A673 (cell line): ENCODE results near the gene FOXN3. TPM values are rescaled to one million over a fixed set of nuclear protein-coding genes. Genes with fewer than 3 reads are reported as not detected.

ENCODE experiments used
- BruUV-seq: library from RNA; stranded (reverse); fragments of 400-500 nt; replicated peaks from 2 replicates; lab custom pipeline; 2021; lab: Mats Ljungman, UMichigan
- CTCF ChIA-PET: fragments of 300-600 bp; sonication (Branson Sonifier 250); formaldehyde crosslinking; loops from one replicate; lab custom pipeline; 2022; ENCODE audit warnings: antibody characterized with exemption; lab: Charles Lee
- POLR2A ChIA-PET: fragments of 300-600 bp; sonication (Branson Sonifier 250); formaldehyde crosslinking; loops from one replicate; lab custom pipeline; 2022; ENCODE audit warnings: antibody characterized with exemption; ENCODE audit not compliant: low non-redundant PET; lab: Charles Lee
- DNase-seq: peaks from one replicate; pipeline ENCODE4 v3.0.0-alpha.2; 2015; ENCODE audit warnings: low spot score
- H3K27ac ChIP-seq: fragments of 200-600 bp; sonication (generic); 2 replicates; pipeline ENCODE4 v1.5.1; 2016; ENCODE audit warnings: mixed run types, low read depth, mild to moderate bottlenecking, mixed read lengths, antibody characterized with exemption, low read length; ENCODE audit not compliant: poor library complexity, severe bottlenecking
- H3K27me3 ChIP-seq: fragments of 200-600 bp; sonication (generic); replicated peaks from 2 replicates; pipeline ENCODE4 v1.6.1; 2017; ENCODE audit warnings: mixed run types, low read depth, mild to moderate bottlenecking, mixed read lengths, antibody characterized with exemption, low read length; ENCODE audit not compliant: insufficient read depth, poor library complexity
- H3K36me3 ChIP-seq: fragments of 200-600 bp; sonication (generic); 2 replicates; pipeline ENCODE4 v1.6.1; 2016; ENCODE audit warnings: mixed run types, mild to moderate bottlenecking, mixed read lengths, antibody characterized with exemption, low read length; ENCODE audit not compliant: insufficient read depth, poor library complexity, severe bottlenecking
- H3K4me1 ChIP-seq: fragments of 200-600 bp; sonication (generic); 2 replicates; pipeline ENCODE4 v1.6.1; 2017; ENCODE audit warnings: mixed run types, mild to moderate bottlenecking, mixed read lengths, antibody characterized with exemption, low read length; ENCODE audit not compliant: insufficient read depth, poor library complexity, severe bottlenecking
- H3K4me3 ChIP-seq: fragments of 200-600 bp; sonication (generic); 2 replicates; pipeline ENCODE4 v1.5.1; 2016; ENCODE audit warnings: low read depth, mixed run types, mild to moderate bottlenecking, mixed read lengths, low read length; ENCODE audit not compliant: poor library complexity, severe bottlenecking
- H3K9me3 ChIP-seq: fragments of 200-600 bp; sonication (generic); 2 replicates; pipeline ENCODE4 v1.6.1; 2016; ENCODE audit warnings: mixed run types, low read depth, mild to moderate bottlenecking, mixed read lengths, antibody characterized with exemption, low read length; ENCODE audit not compliant: poor library complexity, severe bottlenecking
- EZH2 ChIP-seq: fragments of 200-600 bp; sonication (generic); IDR thresholded peaks from 2 replicates; pipeline ENCODE4 v1.6.1; 2017; ENCODE audit warnings: borderline replicate concordance, low read depth, mild to moderate bottlenecking, mixed read lengths, antibody characterized with exemption, low read length; ENCODE audit not compliant: poor library complexity, severe bottlenecking
- intact Hi-C: fragments of 100-400 bp; cut with micrococcal nuclease; formaldehyde crosslinking; loops from one replicate; pipeline ENCODE4 v1.10.0; 2022; ENCODE audit not compliant: unreplicated experiment
- total RNA-seq: library from RNA; stranded (reverse); gene quantifications from 2 replicates; pipeline ENCODE4 v1.2.3, GENCODE V29; 2021
- TF ChIP-seq, protein P1 (sequence below): fragments of 300-800, 200-600 bp; sonication (generic); conservative IDR thresholded peaks from 2 replicates; pipeline ENCODE4 v1.5.1; 2017; ENCODE audit warnings: low read depth, mild to moderate bottlenecking, antibody characterized with exemption, low read length, moderate library complexity, mixed read lengths

Gene FOXN3
- total RNA-seq, 1 experiment from 2014 or later: 15.3 TPM

- BruUV-seq: no TSS peak
- no peaks in the 10 kb centered on the region for H3K27me3 ChIP-seq
- intact Hi-C loops: no loop called here
- H3K27ac ChIP-seq: no peak overlapping the region
- no peak for DNase-seq
- H3K9me3 ChIP-seq: no peaks in the 10 kb centered on the region
- no peaks in the 10 kb centered on the region for H3K36me3 ChIP-seq
- no peak overlapping the region for H3K4me3 ChIP-seq
- ChIA-PET CTCF (interaction anchor here (0.6 kb wide), 1 partner anchor 100 kb away, joined by 3 read pairs; no protein-coding TSS in a partner anchor), POLR2A (no interaction called here)
- TF ChIP-seq, protein P1, sequence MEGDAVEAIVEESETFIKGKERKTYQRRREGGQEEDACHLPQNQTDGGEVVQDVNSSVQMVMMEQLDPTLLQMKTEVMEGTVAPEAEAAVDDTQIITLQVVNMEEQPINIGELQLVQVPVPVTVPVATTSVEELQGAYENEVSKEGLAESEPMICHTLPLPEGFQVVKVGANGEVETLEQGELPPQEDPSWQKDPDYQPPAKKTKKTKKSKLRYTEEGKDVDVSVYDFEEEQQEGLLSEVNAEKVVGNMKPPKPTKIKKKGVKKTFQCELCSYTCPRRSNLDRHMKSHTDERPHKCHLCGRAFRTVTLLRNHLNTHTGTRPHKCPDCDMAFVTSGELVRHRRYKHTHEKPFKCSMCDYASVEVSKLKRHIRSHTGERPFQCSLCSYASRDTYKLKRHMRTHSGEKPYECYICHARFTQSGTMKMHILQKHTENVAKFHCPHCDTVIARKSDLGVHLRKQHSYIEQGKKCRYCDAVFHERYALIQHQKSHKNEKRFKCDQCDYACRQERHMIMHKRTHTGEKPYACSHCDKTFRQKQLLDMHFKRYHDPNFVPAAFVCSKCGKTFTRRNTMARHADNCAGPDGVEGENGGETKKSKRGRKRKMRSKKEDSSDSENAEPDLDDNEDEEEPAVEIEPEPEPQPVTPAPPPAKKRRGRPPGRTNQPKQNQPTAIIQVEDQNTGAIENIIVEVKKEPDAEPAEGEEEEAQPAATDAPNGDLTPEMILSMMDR: no peak
- no peak for TF ChIP-seq EZH2
- no peaks in the 10 kb centered on the region for H3K4me1 ChIP-seq
Observed at GRCh38 chr14:89264196-89264800, 152.7 kb downstream of the FOXN3 start.

DNA sequence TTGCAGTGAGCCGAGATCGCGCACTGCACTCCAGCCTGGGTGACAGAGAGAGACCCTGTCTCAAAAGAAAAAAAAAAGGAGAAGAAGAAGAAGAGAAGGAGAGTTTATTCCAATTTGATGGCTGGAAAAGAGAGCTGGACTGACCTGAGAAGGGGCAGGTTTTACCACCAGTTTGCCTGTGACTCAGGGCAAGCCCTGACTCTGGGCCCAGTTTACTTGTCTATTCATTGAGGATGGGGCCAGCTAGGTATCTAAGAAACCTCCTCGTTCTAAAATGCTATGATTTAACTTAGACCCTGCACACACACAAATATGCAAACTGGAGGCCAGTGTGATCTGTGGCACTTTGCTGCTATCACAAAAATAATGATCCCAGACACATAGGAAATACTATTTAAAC, 155.0 kb downstream of the FOXN3 start:
- no peak for DNase-seq
- ChIA-PET POLR2A (no interaction called here), CTCF (no interaction called here)
- Histone ChIP-seq H3K27me3 (no peaks in the 10 kb centered on the region), H3K4me1 (no peaks in the 10 kb centered on the region), H3K4me3 (no peak overlapping the region), H3K9me3 (no peaks in the 10 kb centered on the region), H3K27ac (no peak overlapping the region), H3K36me3 (no peaks in the 10 kb centered on the region)
- intact Hi-C loops: no loop called here
- BruUV-seq: no TSS peak
- TF ChIP-seq, protein P1: no peak
- no peak for TF ChIP-seq EZH2

- H3K36me3 ChIP-seq: no peaks in the 10 kb centered on the region
- intact Hi-C loops: no loop called here
- no peak for TF ChIP-seq EZH2
- TF ChIP-seq, protein P1: no peak
- H3K4me3 ChIP-seq: no peak overlapping the region
- BruUV-seq: no TSS peak
- H3K9me3 ChIP-seq: no peaks in the 10 kb centered on the region
- no peaks in the 10 kb centered on the region for H3K4me1 ChIP-seq
- CTCF ChIA-PET: no interaction called here
- no peaks in the 10 kb centered on the region for H3K27me3 ChIP-seq
- POLR2A ChIA-PET: no interaction called here
- H3K27ac ChIP-seq: no peak overlapping the region
- no peak for DNase-seq
Observed at GRCh38 chr14:89260898-89261297, 156.1 kb downstream of the FOXN3 start.
